Caco-2 (cell line): ENCODE data around the gene HES5. TPM values are rescaled to one million over a fixed set of nuclear protein-coding genes. Genes with fewer than 3 reads are reported as not detected.

Source experiments
- BruUV-seq: library from RNA; stranded (reverse); fragments of 400-500 nt; replicated peaks from 2 replicates; lab custom pipeline; 2021; lab: Mats Ljungman, UMichigan
- CTCF ChIA-PET: fragments of 300-600 bp; sonication (Branson Sonifier 250); formaldehyde crosslinking; loops from one replicate; lab custom pipeline; 2022; ENCODE audit warnings: antibody characterized with exemption; lab: Charles Lee
- POLR2A ChIA-PET: fragments of 300-600 bp; sonication (Branson Sonifier 250); formaldehyde crosslinking; loops from one replicate; lab custom pipeline; 2022; ENCODE audit warnings: antibody characterized with exemption; lab: Charles Lee
- DNase-seq, 2 experiments: peaks; one replicate each; pipeline versions ENCODE4 v3.0.0 to v3.0.0-alpha.2; 2020 to 2022
- H3K27me3 ChIP-seq: replicated peaks from 2 replicates; pipeline ENCODE4 v1.6.0; 2011; ENCODE audit warnings: low read length; ENCODE audit not compliant: control insufficient read depth, insufficient read depth
- H3K36me3 ChIP-seq: 2 replicates; pipeline ENCODE4 v1.5.1; 2011; ENCODE audit warnings: low read length; ENCODE audit not compliant: control insufficient read depth, insufficient read depth
- H3K4me1 ChIP-seq: fragments of 250-450 bp; sonication (Bioruptor Pico); 2 replicates; pipeline ENCODE4 v1.5.1; 2020; ENCODE audit warnings: mild to moderate bottlenecking
- H3K4me3 ChIP-seq: 2 replicates; pipeline ENCODE4 v1.5.1; 2011; ENCODE audit warnings: low read depth, mild to moderate bottlenecking, control low read depth, low read length
- H3K9me3 ChIP-seq: fragments of 250-450 bp; sonication (Bioruptor Pico); 2 replicates; pipeline ENCODE4 v1.5.1; 2020; ENCODE audit warnings: mild to moderate bottlenecking, moderate library complexity
- H3K27ac Mint-ChIP-seq: one replicate; pipeline ENCODE4 v1.8.0; 2022; ENCODE audit warnings: mixed read lengths; ENCODE audit not compliant: unreplicated experiment
- H3K27me3 Mint-ChIP-seq: one replicate; pipeline ENCODE4 v1.8.0; 2022; ENCODE audit warnings: mixed read lengths; ENCODE audit not compliant: insufficient read depth, unreplicated experiment
- H3K36me3 Mint-ChIP-seq: one replicate; pipeline ENCODE4 v1.8.0; 2022; ENCODE audit warnings: mild to moderate bottlenecking, mixed read lengths; ENCODE audit not compliant: insufficient read depth, unreplicated experiment
- H3K4me1 Mint-ChIP-seq: one replicate; pipeline ENCODE4 v1.8.0; 2022; ENCODE audit warnings: low read depth, mixed read lengths; ENCODE audit not compliant: unreplicated experiment
- H3K4me3 Mint-ChIP-seq: one replicate; pipeline ENCODE4 v1.8.0; 2022; ENCODE audit warnings: mild to moderate bottlenecking, moderate library complexity, mixed read lengths; ENCODE audit not compliant: unreplicated experiment
- H3K9me3 Mint-ChIP-seq: one replicate; pipeline ENCODE4 v1.8.0; 2022; ENCODE audit warnings: mixed read lengths; ENCODE audit not compliant: unreplicated experiment
- CTCF ChIP-seq, 2 experiments: fragments of 200-600 bp in 1 of 2; IDR thresholded peaks; 1 replicate in 1 of 2; 2 replicates in 1 of 2; pipeline versions ENCODE4 v1.5.1 to v1.8.0; 2011 to 2022; ENCODE audit warnings: antibody characterized with exemption in 1 of 2, control low read depth in 1 of 2, inconsistent platforms in 1 of 2, low read depth in 1 of 2, low read length in 1 of 2, mild to moderate bottlenecking in 1 of 2, moderate library complexity in 1 of 2; ENCODE audit not compliant: insufficient read depth in 1 of 2, severe bottlenecking in 1 of 2, unreplicated experiment in 1 of 2
- intact Hi-C: fragments of 100-400 bp; cut with micrococcal nuclease; formaldehyde crosslinking; loops from one replicate; pipeline ENCODE4 v1.10.0; 2022; ENCODE audit not compliant: unreplicated experiment
- total RNA-seq: library from RNA; stranded (reverse); gene quantifications from 2 replicates; pipeline ENCODE4 v1.2.3, GENCODE V29; 2022

Gene HES5
- total RNA-seq, 1 experiment from 2014 or later, result not detected

GRCh38 chr1:2537784-2538115 lies 7.7 kb upstream of the HES5 start:
- Mint-ChIP-seq H3K4me1 (no peaks in the 10 kb centered on the region), H3K4me3 (no peak overlapping the region), H3K9me3 (no peaks in the 10 kb centered on the region), H3K36me3 (no peaks in the 10 kb centered on the region), H3K27me3 (no peaks in the 10 kb centered on the region), H3K27ac (no peak overlapping the region)
- no peaks in the 10 kb centered on the region for H3K9me3 ChIP-seq
- no peaks in the 10 kb centered on the region for H3K27me3 ChIP-seq
- CTCF ChIA-PET, result interaction anchor here (0.6 kb wide), 1 partner anchor 126 kb away, joined by 3 read pairs; no protein-coding TSS in a partner anchor
- H3K4me1 ChIP-seq, result no peaks in the 10 kb centered on the region
- H3K4me3 ChIP-seq, result no peak overlapping the region
- no peaks in the 10 kb centered on the region for H3K36me3 ChIP-seq
- TF ChIP-seq CTCF (IDR thresholded peaks at IDR 0.05; ENCODE audit: insufficient read depth in 1 of 2, low read depth in 1 of 2, low read length in 1 of 2, severe bottlenecking in 1 of 2, unreplicated experiment in 1 of 2), result no peak
- POLR2A ChIA-PET, result no interaction called here
- no TSS peak for BruUV-seq
- intact Hi-C loops, result no loop called here
- DNase-seq, result no peak

GRCh38 chr1:2535981-2536380 lies 5.9 kb upstream of the HES5 start:
- TF ChIP-seq CTCF (IDR thresholded peaks at IDR 0.05; ENCODE audit: insufficient read depth in 1 of 2, low read depth in 1 of 2, low read length in 1 of 2, severe bottlenecking in 1 of 2, unreplicated experiment in 1 of 2), result no peak
- Mint-ChIP-seq H3K4me3 (no peak overlapping the region), H3K4me1 (no peaks in the 10 kb centered on the region), H3K36me3 (no peaks in the 10 kb centered on the region), H3K9me3 (no peaks in the 10 kb centered on the region), H3K27me3 (no peaks in the 10 kb centered on the region), H3K27ac (no peak overlapping the region)
- Histone ChIP-seq H3K9me3 (no peaks in the 10 kb centered on the region), H3K36me3 (no peaks in the 10 kb centered on the region), H3K4me3 (no peak overlapping the region), H3K27me3 (peaks cover 1% of the 10 kb centered on the region; the same call in 1 of the 2 replicates), H3K4me1 (no peaks in the 10 kb centered on the region)
- ChIA-PET POLR2A (no interaction called here), CTCF (no interaction called here)
- no peak for DNase-seq
- intact Hi-C loops, result no loop called here
- no TSS peak for BruUV-seq

GRCh38 chr1:2535455-2535854 lies 5.4 kb upstream of the HES5 start:
- ChIA-PET CTCF (interaction anchor here (0.6 kb wide), 1 partner anchor 51 kb away, joined by 5 read pairs; no protein-coding TSS in a partner anchor), POLR2A (interaction anchor here (0.7 kb wide), 1 partner anchor 9 kb away, joined by 4 read pairs; the partner anchor contains the start of gene PANK4)
- H3K36me3 Mint-ChIP-seq, result no peaks in the 10 kb centered on the region
- no peaks in the 10 kb centered on the region for H3K4me1 Mint-ChIP-seq
- no TSS peak for BruUV-seq
- Histone ChIP-seq H3K27me3 (peaks cover 3% of the 10 kb centered on the region), H3K4me1 (no peaks in the 10 kb centered on the region), H3K36me3 (no peaks in the 10 kb centered on the region), H3K9me3 (no peaks in the 10 kb centered on the region), H3K4me3 (no peak overlapping the region)
- no peak overlapping the region for H3K4me3 Mint-ChIP-seq
- H3K27me3 Mint-ChIP-seq, result no peaks in the 10 kb centered on the region
- intact Hi-C loops, result no loop called here
- no peak for DNase-seq
- TF ChIP-seq CTCF (IDR thresholded peaks at IDR 0.05; ENCODE audit: insufficient read depth in 1 of 2, low read depth in 1 of 2, low read length in 1 of 2, severe bottlenecking in 1 of 2, unreplicated experiment in 1 of 2), result no peak
- no peaks in the 10 kb centered on the region for H3K9me3 Mint-ChIP-seq
- no peak overlapping the region for H3K27ac Mint-ChIP-seq
